Endothelial cell of umbilical vein (primary cell): ENCODE measurements around the gene CDC34. TPM values are rescaled to one million over a fixed set of nuclear protein-coding genes. Genes with fewer than 3 reads are reported as not detected.

Source experiments
- BruUV-seq: library from RNA; stranded (reverse); fragments of 400-500 nt; replicated peaks from 2 replicates; lab custom pipeline; 2021; lab: Mats Ljungman, UMichigan
- CTCF ChIA-PET: fragments of 300-600, 350-600 bp; sonication (Branson Sonifier 250); formaldehyde crosslinking; loops from one replicate; lab custom pipeline; 2021; ENCODE audit warnings: antibody characterized with exemption, inconsistent platforms; lab: Charles Lee
- POLR2A ChIA-PET: fragments of 300-600, 350-600 bp; sonication (Branson Sonifier 250); formaldehyde crosslinking; loops from one replicate; lab custom pipeline; 2021; ENCODE audit warnings: antibody characterized with exemption, inconsistent platforms; lab: Charles Lee
- DNase-seq: peaks from one replicate; pipeline ENCODE4 v3.0.0-alpha.2; 2011; ENCODE audit warnings: low read depth, low spot score
- FAIRE-seq: peaks from 2 replicates; lab custom pipeline; 2011; peaks lifted over from hg19 to GRCh38; lab: Jason Lieb, UNC
- H2AFZ ChIP-seq: 2 replicates; pipeline ENCODE4 v1.6.0; 2012; ENCODE audit warnings: low read depth, low read length, control low read depth, inconsistent platforms
- H3K27ac ChIP-seq: 2 replicates; pipeline ENCODE4 v1.5.1; 2011; ENCODE audit warnings: low read depth, mild to moderate bottlenecking, control low read depth, low read length, moderate library complexity; ENCODE audit not compliant: insufficient read depth
- H3K27me3 ChIP-seq, 2 experiments: 2 replicates each; pipeline versions ENCODE4 v1.6.0 to v1.6.1; 2011; ENCODE audit warnings: low read length in 2 of 2, mixed read lengths in 1 of 2; ENCODE audit not compliant: control insufficient read depth in 2 of 2, insufficient read depth in 2 of 2
- H3K36me3 ChIP-seq, 2 experiments: 2 replicates in 1 of 2; 3 replicates in 1 of 2; pipeline ENCODE4 v1.5.1; 2011; ENCODE audit warnings: low read length in 2 of 2, mild to moderate bottlenecking in 1 of 2, moderate library complexity in 1 of 2; ENCODE audit not compliant: control insufficient read depth in 2 of 2, insufficient read depth in 2 of 2; ENCODE audit errors: extremely low read depth in 1 of 2
- H3K4me1 ChIP-seq: 3 replicates; pipeline ENCODE4 v1.5.1; 2011; ENCODE audit warnings: mild to moderate bottlenecking, low read length; ENCODE audit not compliant: control insufficient read depth, insufficient read depth; ENCODE audit errors: extremely low read depth
- H3K4me2 ChIP-seq: 2 replicates; pipeline ENCODE4 v1.6.1; 2011; ENCODE audit warnings: low read length, control low read depth, mixed read lengths; ENCODE audit not compliant: insufficient read depth
- H3K4me3 ChIP-seq, 3 experiments: fragments of 200-600 bp in 1 of 3; sonication (generic), shearing (Covaris generic) in 1 of 3; replicated peaks in 1 of 3; 2 replicates each; pipeline ENCODE4 v1.5.1; 2011 to 2016; ENCODE audit warnings: control low read depth in 3 of 3, low read length in 3 of 3, mild to moderate bottlenecking in 2 of 3, inconsistent platforms in 1 of 3, low read depth in 1 of 3, moderate library complexity in 1 of 3; ENCODE audit not compliant: insufficient read depth in 1 of 3
- H3K79me2 ChIP-seq: 2 replicates; pipeline ENCODE4 v1.6.0; 2012; ENCODE audit warnings: low read length, inconsistent platforms; ENCODE audit not compliant: control insufficient read depth, insufficient read depth
- H3K9ac ChIP-seq: replicated peaks from 2 replicates; pipeline ENCODE3; 2011; ENCODE audit warnings: low read length, control low read depth; ENCODE audit not compliant: insufficient read depth; ENCODE audit errors: extremely low read depth
- H3K9me1 ChIP-seq: replicated peaks from 3 replicates; pipeline ENCODE4 v1.6.0; 2011; ENCODE audit warnings: mild to moderate bottlenecking, low read length; ENCODE audit not compliant: control insufficient read depth, insufficient read depth; ENCODE audit errors: extremely low read depth
- H3K9me3 ChIP-seq: replicated peaks from 2 replicates; pipeline ENCODE4 v1.5.1; 2012; ENCODE audit warnings: low read length, inconsistent platforms; ENCODE audit not compliant: control insufficient read depth, insufficient read depth
- H4K20me1 ChIP-seq: replicated peaks from 2 replicates; pipeline ENCODE3; 2011; ENCODE audit warnings: mild to moderate bottlenecking, low read length; ENCODE audit not compliant: control insufficient read depth, insufficient read depth; ENCODE audit errors: extremely low read depth
- EZH2 ChIP-seq: IDR thresholded peaks from 2 replicates; pipeline ENCODE4 v1.6.1; 2012; ENCODE audit warnings: borderline replicate concordance, low read depth, mild to moderate bottlenecking, moderate library complexity, low read length, inconsistent platforms; ENCODE audit not compliant: severe bottlenecking
- FOS ChIP-seq: IDR thresholded peaks from 2 replicates; pipeline ENCODE4 v1.6.1; 2011; ENCODE audit warnings: mild to moderate bottlenecking, low read length, moderate library complexity, borderline replicate concordance; ENCODE audit not compliant: insufficient read depth
- GATA2 ChIP-seq: IDR thresholded peaks from 2 replicates; pipeline ENCODE4 v1.7.0; 2011; ENCODE audit warnings: low read depth, mild to moderate bottlenecking, moderate library complexity, mixed read lengths, low read length; ENCODE audit not compliant: insufficient read length, insufficient read depth
- JUN ChIP-seq: IDR thresholded peaks from 2 replicates; pipeline ENCODE4 v1.6.1; 2011; ENCODE audit warnings: borderline replicate concordance, low read depth; ENCODE audit not compliant: insufficient read length, insufficient read depth
- MYC ChIP-seq: IDR thresholded peaks from one replicate; pipeline ENCODE4 v1.6.1; 2011; ENCODE audit warnings: mild to moderate bottlenecking, low read depth, low read length
- POLR2AphosphoS5 ChIP-seq: IDR thresholded peaks from 2 replicates; pipeline ENCODE4 v1.6.1; 2012; ENCODE audit warnings: low read depth, mild to moderate bottlenecking, control low read depth, low read length, moderate library complexity; ENCODE audit not compliant: insufficient read depth
- dilution Hi-C: fragments of 300-500 bp; cut with MboI; formaldehyde crosslinking; loops from one replicate; pipeline ENCODE4 v1.15.0; 2019; ENCODE audit warnings: low sequenced_read_pairs; ENCODE audit not compliant: extremely low pct_ligation_motif_present
- intact Hi-C: fragments of 100-400 bp; cut with micrococcal nuclease; formaldehyde crosslinking; loops from one replicate; pipeline ENCODE4 v1.10.0; 2022
- polyA plus RNA-seq, 4 experiments: library from polyadenylated mRNA; depleted of rRNA in 3 of 4; stranded (reverse) in 3 of 4; unstranded in 1 of 4; fragments of >200 nt; gene quantifications; 2 replicates each; pipeline versions ENCODE4 v1.2.1 to v1.2.3, GENCODE V29; 2011 to 2012; ENCODE audit warnings: missing spikeins in 1 of 4
- total RNA-seq: library from RNA; stranded (reverse); gene quantifications from 2 replicates; pipeline ENCODE4 v1.2.3, GENCODE V29; 2021
- TF ChIP-seq, protein P1 (sequence below), 2 donors: IDR thresholded peaks; 1 replicate in 1 of 2; 2 replicates in 1 of 2; pipeline ENCODE4 v1.5.1; 2011; ENCODE audit warnings: low read length in 2 of 2, mild to moderate bottlenecking in 2 of 2, moderate library complexity in 2 of 2, control low read depth in 1 of 2, inconsistent platforms in 1 of 2, low read depth in 1 of 2; ENCODE audit not compliant: insufficient read depth in 1 of 2; ENCODE audit errors: extremely low read depth in 1 of 2
- TF ChIP-seq, protein P2 (sequence below): IDR thresholded peaks from 2 replicates; pipeline ENCODE4 v1.6.1; 2011; ENCODE audit not compliant: insufficient read depth, insufficient read length

The CDC34 gene
- total and polyA plus RNA-seq, 2 donors (not counting 3 experiments of a cell fraction or from before 2014, with no cell fraction given) = 90.4 to 92.9 TPM

DNA sequence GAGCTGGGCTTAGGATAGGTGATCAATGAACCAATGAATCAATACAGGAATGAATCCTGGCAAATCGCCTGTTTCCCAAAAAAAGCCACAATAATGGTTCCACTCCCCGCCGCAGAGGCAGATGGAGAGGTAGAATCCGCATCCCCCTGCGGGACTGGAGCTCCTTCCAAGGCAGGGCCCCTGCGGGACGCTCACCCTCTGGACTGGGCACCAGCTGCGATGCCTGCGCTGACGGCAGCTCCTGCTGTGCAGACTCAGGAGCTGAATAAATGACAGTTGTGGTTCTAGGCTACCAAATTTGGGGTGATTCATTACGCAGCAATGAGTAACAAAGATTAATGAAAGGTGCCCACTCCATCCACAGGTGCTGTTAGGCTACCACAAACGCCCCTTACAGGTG lies 8.8 kb upstream of the CDC34 start:
- Histone ChIP-seq H3K27ac (no peak overlapping the region), H3K27me3 (peaks cover 0 to 1% of the 10 kb centered on the region in 2 experiments), H3K4me2 (no peak overlapping the region), H3K79me2 (no peaks in the 10 kb centered on the region), H3K4me3 (no peak overlapping the region), H2AFZ (no peak overlapping the region), H3K9me3 (no peaks in the 10 kb centered on the region), H3K9ac (no peak overlapping the region), H4K20me1 (no peaks in the 10 kb centered on the region), H3K36me3 (no peaks in the 10 kb centered on the region), H3K9me1 (no peaks in the 10 kb centered on the region), H3K4me1 (no peaks in the 10 kb centered on the region)
- intact Hi-C loops = no loop called here
- TF ChIP-seq EZH2 (no peak), JUN (no peak), FOS (no peak), POLR2AphosphoS5 (no peak), GATA2 (no peak), MYC (no peak)
- TF ChIP-seq, protein P1, sequence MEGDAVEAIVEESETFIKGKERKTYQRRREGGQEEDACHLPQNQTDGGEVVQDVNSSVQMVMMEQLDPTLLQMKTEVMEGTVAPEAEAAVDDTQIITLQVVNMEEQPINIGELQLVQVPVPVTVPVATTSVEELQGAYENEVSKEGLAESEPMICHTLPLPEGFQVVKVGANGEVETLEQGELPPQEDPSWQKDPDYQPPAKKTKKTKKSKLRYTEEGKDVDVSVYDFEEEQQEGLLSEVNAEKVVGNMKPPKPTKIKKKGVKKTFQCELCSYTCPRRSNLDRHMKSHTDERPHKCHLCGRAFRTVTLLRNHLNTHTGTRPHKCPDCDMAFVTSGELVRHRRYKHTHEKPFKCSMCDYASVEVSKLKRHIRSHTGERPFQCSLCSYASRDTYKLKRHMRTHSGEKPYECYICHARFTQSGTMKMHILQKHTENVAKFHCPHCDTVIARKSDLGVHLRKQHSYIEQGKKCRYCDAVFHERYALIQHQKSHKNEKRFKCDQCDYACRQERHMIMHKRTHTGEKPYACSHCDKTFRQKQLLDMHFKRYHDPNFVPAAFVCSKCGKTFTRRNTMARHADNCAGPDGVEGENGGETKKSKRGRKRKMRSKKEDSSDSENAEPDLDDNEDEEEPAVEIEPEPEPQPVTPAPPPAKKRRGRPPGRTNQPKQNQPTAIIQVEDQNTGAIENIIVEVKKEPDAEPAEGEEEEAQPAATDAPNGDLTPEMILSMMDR (IDR thresholded peaks at IDR 0.05; ENCODE audit: extremely low read depth in 1 of 2, insufficient read depth in 1 of 2, low read depth in 1 of 2, low read length in 2 of 2) = no peak
- TF ChIP-seq, protein P2, sequence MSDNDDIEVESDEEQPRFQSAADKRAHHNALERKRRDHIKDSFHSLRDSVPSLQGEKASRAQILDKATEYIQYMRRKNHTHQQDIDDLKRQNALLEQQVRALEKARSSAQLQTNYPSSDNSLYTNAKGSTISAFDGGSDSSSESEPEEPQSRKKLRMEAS = no peak
- ChIA-PET POLR2A (no interaction called here), CTCF (interaction anchor here (3.5 kb wide), 1 partner anchor 12 kb away, joined by 22 read pairs; no protein-coding TSS in a partner anchor)
- FAIRE-seq (no peak), DNase-seq (no peak)
- no TSS peak for BruUV-seq
- dilution Hi-C loops = no loop called here
